Lower leg skin (tissue), 4 donors: ENCODE measurements around the gene TNFSF15. TPM values are rescaled to one million over a fixed set of nuclear protein-coding genes. Genes with fewer than 3 reads are reported as not detected.

Experiments used
- DNase-seq, 2 donors: peaks; one replicate each; pipeline ENCODE4 v3.0.0-alpha.2; 2019; ENCODE audit warnings: low spot score in 2 of 2
- H3K4me3 ChIP-seq: fragments of 200-600 bp; sonication (generic); 2 replicates; pipeline ENCODE4 v1.5.1; 2017; ENCODE audit warnings: mild to moderate bottlenecking, low read depth; ENCODE audit not compliant: poor library complexity, severe bottlenecking
- POLR2A ChIP-seq, 2 donors: fragments of 450-650 bp; IDR thresholded peaks; one replicate each; pipeline ENCODE4 v1.6.1; 2016 to 2017; ENCODE audit warnings: antibody characterized with exemption in 2 of 2, mild to moderate bottlenecking in 1 of 2, moderate library complexity in 1 of 2
- WGBS, 2 donors: methylation state at CpG; one replicate each; pipeline ENCODE4 v1.1.5; 2018; 5-methylcytosine and 5-hydroxymethylcytosine counted together
- intact Hi-C: fragments of 100-400 bp; cut with DNase I; formaldehyde crosslinking; loops from one replicate; pipeline ENCODE4 v1.15.0; 2023; ENCODE audit warnings: low total_unique reads
- total RNA-seq, 4 donors: library from RNA; depleted of rRNA; stranded (reverse); fragments of >200 nt; gene quantifications; one replicate each; pipeline ENCODE4 v1.1.0, GENCODE V29; 2016
- TF ChIP-seq, protein P1 (sequence below), 3 donors: fragments of 450-650 bp; IDR thresholded peaks; one replicate each; pipeline ENCODE4 v1.5.1; 2016; ENCODE audit warnings: antibody characterized with exemption in 3 of 3, mild to moderate bottlenecking in 3 of 3, moderate library complexity in 2 of 3

The TNFSF15 gene
- total RNA-seq, 4 donors from 2014 or later: 0.08 to 0.88 (median 0.26) TPM; not detected in 1

DNA sequence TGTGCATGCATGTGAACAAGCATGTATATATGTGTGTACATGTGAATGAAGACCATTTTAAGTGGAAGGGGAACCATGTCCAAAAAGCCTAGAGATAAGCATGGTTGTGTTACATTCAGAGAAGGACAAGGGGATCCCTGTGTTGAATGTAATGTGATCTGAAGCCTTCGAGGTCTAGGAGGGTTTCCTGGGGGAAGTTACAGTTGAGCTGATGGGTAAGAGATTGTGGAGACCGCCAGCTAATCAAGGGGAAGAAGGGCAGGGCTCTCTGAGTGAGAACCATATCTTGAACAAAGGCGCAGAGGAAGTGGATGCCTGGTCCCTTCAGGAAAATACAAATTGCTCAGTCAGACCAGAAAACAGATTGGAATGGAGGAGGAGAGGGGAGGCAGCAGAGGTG lies 45.5 kb upstream of the TNFSF15 start:
- 75 to 86% methylated on average over 3 of the region's 3 CpGs for WGBS, 2 donors
- TF ChIP-seq POLR2A (IDR thresholded peaks at IDR 0.05): no peak
- TF ChIP-seq, protein P1, sequence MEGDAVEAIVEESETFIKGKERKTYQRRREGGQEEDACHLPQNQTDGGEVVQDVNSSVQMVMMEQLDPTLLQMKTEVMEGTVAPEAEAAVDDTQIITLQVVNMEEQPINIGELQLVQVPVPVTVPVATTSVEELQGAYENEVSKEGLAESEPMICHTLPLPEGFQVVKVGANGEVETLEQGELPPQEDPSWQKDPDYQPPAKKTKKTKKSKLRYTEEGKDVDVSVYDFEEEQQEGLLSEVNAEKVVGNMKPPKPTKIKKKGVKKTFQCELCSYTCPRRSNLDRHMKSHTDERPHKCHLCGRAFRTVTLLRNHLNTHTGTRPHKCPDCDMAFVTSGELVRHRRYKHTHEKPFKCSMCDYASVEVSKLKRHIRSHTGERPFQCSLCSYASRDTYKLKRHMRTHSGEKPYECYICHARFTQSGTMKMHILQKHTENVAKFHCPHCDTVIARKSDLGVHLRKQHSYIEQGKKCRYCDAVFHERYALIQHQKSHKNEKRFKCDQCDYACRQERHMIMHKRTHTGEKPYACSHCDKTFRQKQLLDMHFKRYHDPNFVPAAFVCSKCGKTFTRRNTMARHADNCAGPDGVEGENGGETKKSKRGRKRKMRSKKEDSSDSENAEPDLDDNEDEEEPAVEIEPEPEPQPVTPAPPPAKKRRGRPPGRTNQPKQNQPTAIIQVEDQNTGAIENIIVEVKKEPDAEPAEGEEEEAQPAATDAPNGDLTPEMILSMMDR (IDR thresholded peaks at IDR 0.05): no peak
- no peak for DNase-seq
- no peak overlapping the region for H3K4me3 ChIP-seq
- intact Hi-C loops: no loop called here

DNA sequence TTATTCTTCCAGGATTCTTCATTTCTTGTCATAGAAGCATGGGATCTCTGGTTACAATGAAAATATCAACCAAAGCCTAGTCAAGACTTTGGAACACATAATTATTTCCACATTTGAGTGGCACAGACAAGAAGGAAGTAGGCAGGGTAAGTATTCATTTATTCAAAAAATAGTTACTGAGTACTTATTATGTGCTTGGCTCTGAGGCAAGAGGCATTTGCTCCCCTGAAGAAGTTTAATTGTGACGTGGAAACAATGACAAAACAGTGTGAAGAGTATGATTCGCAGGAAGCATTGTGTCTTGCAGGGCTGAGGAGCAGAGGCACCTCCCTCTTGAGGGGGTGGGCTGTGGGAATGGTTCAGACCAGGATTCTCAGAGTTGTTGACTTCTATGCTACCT lies 45.0 kb upstream of the TNFSF15 start:
- no peak for DNase-seq
- TF ChIP-seq POLR2A (IDR thresholded peaks at IDR 0.05): no peak
- TF ChIP-seq, protein P1 (IDR thresholded peaks at IDR 0.05): no peak
- H3K4me3 ChIP-seq: no peak overlapping the region
- intact Hi-C loops: no loop called here
- WGBS, 2 donors: 53 to 68% methylated on average over 2 of the region's 2 CpGs

DNA sequence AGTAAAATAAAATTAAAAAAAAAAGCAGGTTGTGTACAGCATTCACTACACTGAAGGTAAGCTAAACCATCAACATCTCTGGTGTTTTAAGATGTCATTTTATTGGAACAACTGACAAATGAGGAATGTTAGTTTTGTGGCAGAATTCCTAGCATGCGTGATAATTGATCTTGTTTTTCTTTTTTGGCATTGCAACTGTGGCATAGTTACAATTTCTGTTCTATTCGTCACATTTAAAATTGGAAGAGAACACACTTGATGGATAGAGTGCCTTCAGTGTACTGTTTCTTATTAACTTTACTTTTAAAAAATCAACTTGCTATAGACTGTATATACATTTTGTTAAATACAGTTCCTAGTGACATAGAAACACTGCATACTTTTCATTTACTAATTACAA lies 43.6 kb upstream of the TNFSF15 start:
- intact Hi-C loops: no loop called here
- H3K4me3 ChIP-seq: no peak overlapping the region
- 42 to 47% methylated on average over 2 of the region's 2 CpGs for WGBS, 2 donors
- DNase-seq: no peak
- no peak for TF ChIP-seq POLR2A (IDR thresholded peaks at IDR 0.05)
- TF ChIP-seq, protein P1 (IDR thresholded peaks at IDR 0.05): no peak

DNA sequence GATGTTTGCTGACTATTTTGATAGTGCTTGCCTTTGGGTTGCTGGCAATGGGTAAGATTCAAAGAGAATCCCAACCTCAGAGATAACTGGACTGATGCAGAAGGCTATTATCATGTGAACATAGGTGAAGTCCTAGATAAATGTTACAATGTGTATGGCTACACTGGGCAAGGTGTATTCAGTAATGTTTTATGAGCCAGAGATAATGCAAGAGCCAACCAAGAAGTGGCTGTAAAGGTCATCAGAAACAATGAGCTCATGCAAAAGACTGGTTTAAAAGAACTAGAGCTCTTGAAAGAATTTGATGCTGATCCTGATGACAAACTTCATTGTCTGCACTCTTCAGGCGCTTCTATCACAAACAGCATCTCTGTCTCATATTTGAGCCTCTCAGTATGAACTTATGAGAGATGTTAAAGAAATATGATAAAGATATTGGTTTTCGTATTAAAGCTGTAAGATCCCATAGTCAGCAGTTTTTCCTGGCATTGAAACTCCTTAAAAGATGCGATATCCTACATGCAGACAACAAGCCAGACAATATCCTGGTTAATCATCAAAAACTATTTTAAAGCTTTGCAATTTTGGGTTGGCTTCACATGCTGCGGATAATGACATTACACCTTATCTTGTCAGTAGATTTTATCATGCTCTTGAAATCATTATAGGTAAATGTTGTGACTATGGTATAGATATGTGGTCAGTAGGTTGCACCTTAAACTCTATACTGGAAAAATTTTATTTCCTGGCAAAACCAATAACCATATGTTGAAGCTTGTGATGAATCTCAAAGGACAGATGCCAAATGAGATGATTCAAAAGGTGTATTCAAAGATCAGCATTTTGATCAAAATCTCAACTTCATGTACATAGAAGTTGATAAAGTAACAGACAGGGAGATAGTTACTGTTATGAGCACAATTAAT lies 41.9 kb upstream of the TNFSF15 start:
- 70 to 71% methylated on average over 4 of the region's 4 CpGs for WGBS, 2 donors
- no peak overlapping the region for H3K4me3 ChIP-seq
- no peak for TF ChIP-seq POLR2A (IDR thresholded peaks at IDR 0.05)
- TF ChIP-seq, protein P1 (IDR thresholded peaks at IDR 0.05): no peak
- intact Hi-C loops: no loop called here
- no peak for DNase-seq

DNA sequence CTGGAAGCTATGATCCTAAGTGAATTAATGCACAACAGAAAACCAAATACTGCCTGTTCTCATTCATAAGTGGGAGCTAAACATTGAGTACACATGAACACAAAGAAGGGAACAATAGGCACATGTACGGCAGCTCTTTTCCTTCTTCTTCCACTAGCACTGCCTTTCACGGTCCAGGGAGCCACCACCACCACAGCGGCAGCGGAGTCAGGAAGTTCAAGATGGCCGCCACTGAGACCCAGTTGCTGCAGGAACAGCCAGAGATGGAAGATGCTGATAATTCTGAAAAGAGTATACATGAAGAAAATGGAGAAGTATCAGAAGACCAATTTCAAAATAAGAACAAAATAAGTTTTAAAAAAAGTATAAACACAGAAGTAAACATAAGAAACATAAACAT lies 39.5 kb upstream of the TNFSF15 start:
- intact Hi-C loops: no loop called here
- TF ChIP-seq POLR2A (IDR thresholded peaks at IDR 0.05): no peak
- TF ChIP-seq, protein P1 (IDR thresholded peaks at IDR 0.05): no peak
- DNase-seq: no peak
- H3K4me3 ChIP-seq: no peak overlapping the region
- WGBS, 2 donors: 93 to 96% methylated on average over 5 of the region's 5 CpGs
